GM18951 (cell line): ENCODE results near the gene INF2.

Experiments used
- POLR2A ChIP-seq: IDR thresholded peaks from 4 replicates; pipeline ENCODE4 v1.6.1; 2011; ENCODE audit warnings: mild to moderate bottlenecking; ENCODE audit not compliant: insufficient read length, insufficient read depth; ENCODE audit errors: extremely low read depth
- in situ Hi-C: fragments of 300-500 bp; cut with MboI; formaldehyde crosslinking; loops from one replicate; pipeline ENCODE4 v1.12.0; 2022; ENCODE audit warnings: low sequenced_read_pairs, mixed read lengths, inconsistent platforms; ENCODE audit not compliant: unreplicated experiment

The INF2 gene

GRCh38 chr14:104734601-104734990 is 45.2 kb downstream of the INF2 start:
- in situ Hi-C loops: no loop called here

GRCh38 chr14:104734991-104735779 is 45.8 kb downstream of the INF2 start:
- TF ChIP-seq POLR2A: no peak
- in situ Hi-C loops: no loop called here

More at GRCh38 chr14:104734601-104734990, 45.2 kb downstream of the INF2 start:
- no peak for TF ChIP-seq POLR2A

- TF ChIP-seq POLR2A: no peak
- in situ Hi-C loops: no loop called here
Measured at GRCh38 chr14:104735830-104736642, 46.6 kb downstream of the INF2 start.

GRCh38 chr14:104738375-104739019 is 49.1 kb downstream of the INF2 start:
- no peak for TF ChIP-seq POLR2A
- in situ Hi-C loops: no loop called here

GRCh38 chr14:104739026-104739425 is 49.6 kb downstream of the INF2 start:
- TF ChIP-seq POLR2A: no peak
- in situ Hi-C loops: no loop called here

- in situ Hi-C loops: no loop called here
- TF ChIP-seq POLR2A: no peak
Measured at GRCh38 chr14:104739546-104740516, 50.4 kb downstream of the INF2 start.

- no peak for TF ChIP-seq POLR2A
- in situ Hi-C loops: no loop called here
Measured at GRCh38 chr14:104741108-104741802, 51.8 kb downstream of the INF2 start.

- in situ Hi-C loops: no loop called here
- no peak for TF ChIP-seq POLR2A
Measured at GRCh38 chr14:104741803-104742251, 52.4 kb downstream of the INF2 start.

GRCh38 chr14:104742586-104743455 is 53.4 kb downstream of the INF2 start:
- no peak for TF ChIP-seq POLR2A
- in situ Hi-C loops: no loop called here

GRCh38 chr14:104743461-104744380 is 54.3 kb downstream of the INF2 start:
- TF ChIP-seq POLR2A: no peak
- in situ Hi-C loops: no loop called here
